Measurements from ENCODE around the gene BCL2L11.

Gene BCL2L11

GRCh38 chr2:111143107-111143842 is 22.6 kb downstream of the BCL2L11 start:
- no peak for DNase-seq (ENCODE audit: low read depth in 2 of 2)

- DNase-seq (ENCODE audit: low read depth in 2 of 2): no peak
These were observed 23.1 kb downstream of the BCL2L11 start for GRCh38 chr2:111143843-111144198.

- DNase-seq (ENCODE audit: low read depth in 2 of 2): no peak
These were observed 24.5 kb downstream of the BCL2L11 start for GRCh38 chr2:111145103-111145760.

GRCh38 chr2:111145951-111146350 is 25.2 kb downstream of the BCL2L11 start:
- DNase-seq (ENCODE audit: low read depth in 2 of 2): no peak

DNA sequence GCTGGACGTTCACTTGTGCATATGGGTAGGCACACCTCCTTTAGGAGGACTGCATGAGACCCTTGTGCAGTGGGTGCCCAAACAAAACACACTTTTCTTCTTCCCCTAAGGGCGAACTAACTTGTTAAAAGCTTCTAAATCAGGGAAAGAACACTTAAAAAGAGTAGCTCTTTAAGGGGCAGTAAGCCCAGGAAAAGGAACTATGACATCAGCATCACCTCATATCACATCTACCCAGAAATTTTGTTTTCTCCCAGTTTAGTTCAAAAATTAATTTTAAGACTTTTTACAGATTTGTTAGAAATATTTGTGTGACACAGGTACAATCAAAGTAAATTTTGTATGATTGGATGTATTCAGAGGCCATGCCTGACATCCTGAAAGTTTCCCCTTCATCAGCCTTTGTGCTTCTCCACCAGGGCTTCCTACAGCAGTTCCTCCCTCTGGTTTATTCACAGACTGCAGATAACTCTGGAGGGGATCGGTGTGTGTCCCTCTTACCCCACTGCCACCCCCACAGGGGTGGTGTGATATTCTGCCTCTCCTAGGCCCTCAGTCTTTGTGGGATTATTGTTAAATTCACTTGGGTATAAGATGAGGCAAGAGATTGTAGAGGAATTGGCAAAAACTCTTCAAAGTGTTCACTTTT is 27.6 kb downstream of the BCL2L11 start:
- DNase-seq (ENCODE audit: low read depth in 2 of 2): no peak

DNA sequence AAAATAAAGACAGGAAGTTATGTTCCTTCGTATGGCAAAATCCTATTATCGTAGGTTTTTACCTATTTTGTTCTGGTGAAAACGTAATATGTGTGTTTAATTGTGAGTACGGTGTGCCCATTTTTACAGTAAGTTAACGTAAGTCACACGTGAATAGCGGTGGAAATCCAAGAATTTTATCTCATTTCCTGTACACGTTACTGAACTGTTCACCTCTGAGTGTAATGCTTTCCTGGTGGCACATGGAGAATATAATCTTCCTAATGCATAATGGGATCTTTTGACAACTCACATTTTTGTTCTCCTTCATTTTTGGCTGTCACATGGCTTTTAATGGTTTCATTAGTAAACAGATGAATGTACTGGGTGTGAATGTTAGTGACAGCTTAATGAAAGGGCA is 28.2 kb downstream of the BCL2L11 start:
- no peak for DNase-seq (ENCODE audit: low read depth in 2 of 2)

GRCh38 chr2:111149882-111150455 is 29.3 kb downstream of the BCL2L11 start:
- DNase-seq (ENCODE audit: low read depth in 2 of 2): no peak

- DNase-seq (ENCODE audit: low read depth in 2 of 2): no peak
These were observed 34.0 kb downstream of the BCL2L11 start for GRCh38 chr2:111154758-111155157.

DNA sequence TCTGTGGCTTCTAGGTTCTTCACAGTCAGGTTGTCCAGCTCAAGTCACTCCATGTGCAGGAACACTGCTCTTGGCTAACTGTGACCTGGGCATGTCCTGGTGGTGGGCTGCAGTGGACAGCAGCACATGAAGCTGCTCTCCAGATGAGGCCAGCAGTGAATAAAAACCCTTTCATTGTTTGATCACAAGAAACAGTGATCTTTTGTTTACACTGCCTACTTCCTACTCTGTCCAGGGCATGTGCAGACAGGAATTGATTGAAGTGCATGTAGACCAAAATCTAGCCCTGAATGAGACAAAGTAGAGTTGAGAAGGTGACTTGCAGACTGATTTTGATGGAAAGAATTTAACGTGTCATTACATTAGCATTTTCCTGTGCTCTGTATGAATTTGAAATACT is 34.9 kb downstream of the BCL2L11 start:
- no peak for DNase-seq (ENCODE audit: low read depth in 2 of 2)

DNA sequence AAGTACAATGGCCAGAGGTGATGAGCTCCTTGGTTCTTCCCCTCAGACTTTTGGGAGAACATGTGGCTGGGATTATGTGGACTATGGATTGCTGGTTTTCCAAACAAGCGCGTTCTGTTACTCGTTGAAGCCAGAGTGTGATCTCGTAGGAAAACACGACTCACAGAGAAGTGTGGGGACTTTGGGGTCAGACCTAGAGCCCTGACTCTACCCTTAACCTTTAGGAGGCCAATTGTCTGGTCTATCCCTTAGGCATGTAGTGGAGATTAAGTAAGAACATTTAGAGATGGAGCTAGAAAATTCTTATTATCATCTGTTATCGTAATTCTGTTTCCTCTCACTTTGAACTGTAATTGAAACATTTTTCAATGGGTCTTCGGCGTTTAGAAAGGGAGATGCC is 35.8 kb downstream of the BCL2L11 start:
- no peak for DNase-seq (ENCODE audit: low read depth in 2 of 2)

GRCh38 chr2:111157071-111157661 is 36.5 kb downstream of the BCL2L11 start:
- no peak for DNase-seq (ENCODE audit: low read depth in 2 of 2)

DNA sequence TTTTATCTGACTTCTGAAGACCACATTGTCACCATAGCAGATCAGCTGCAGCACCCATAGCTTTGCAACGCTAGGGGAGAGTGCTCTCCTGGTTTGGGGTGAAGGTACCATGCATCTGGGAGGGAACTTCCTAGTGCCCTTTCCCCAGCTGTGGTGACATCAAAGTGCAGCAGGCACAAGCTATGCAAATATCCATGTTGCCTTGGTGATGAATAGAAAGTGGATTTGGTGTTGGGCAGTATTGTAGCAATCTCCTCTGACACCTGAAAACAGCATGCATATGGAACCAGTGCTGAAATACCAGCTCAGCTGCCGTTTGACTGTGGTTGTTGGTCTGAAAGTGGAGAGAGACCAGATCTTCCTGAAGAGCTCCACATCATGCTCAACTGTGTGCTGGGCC is 37.1 kb downstream of the BCL2L11 start:
- no peak for DNase-seq (ENCODE audit: low read depth in 2 of 2)

DNA sequence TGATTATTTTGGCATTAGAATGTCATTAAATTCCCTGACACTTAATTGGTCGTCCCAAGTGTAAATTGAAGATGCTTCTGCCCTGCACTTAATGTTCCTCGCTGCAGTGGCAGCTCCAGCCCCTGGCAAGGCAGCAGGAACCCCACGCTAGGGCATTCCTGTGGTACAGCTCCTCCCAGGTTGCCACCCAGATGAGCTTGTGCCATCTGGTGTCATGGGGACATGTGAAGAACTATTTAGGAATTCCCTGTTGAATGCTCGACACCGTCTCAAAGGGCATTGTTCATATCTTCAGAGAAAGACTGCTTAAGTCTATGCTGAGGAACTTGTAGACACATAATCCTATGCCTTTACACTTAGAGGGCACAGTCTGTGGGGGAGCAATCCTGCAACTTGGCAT is 38.9 kb downstream of the BCL2L11 start:
- DNase-seq (ENCODE audit: low read depth in 2 of 2): no peak

- no peak for DNase-seq (ENCODE audit: low read depth in 2 of 2)
These were observed 40.0 kb downstream of the BCL2L11 start for GRCh38 chr2:111160758-111161157.

DNA sequence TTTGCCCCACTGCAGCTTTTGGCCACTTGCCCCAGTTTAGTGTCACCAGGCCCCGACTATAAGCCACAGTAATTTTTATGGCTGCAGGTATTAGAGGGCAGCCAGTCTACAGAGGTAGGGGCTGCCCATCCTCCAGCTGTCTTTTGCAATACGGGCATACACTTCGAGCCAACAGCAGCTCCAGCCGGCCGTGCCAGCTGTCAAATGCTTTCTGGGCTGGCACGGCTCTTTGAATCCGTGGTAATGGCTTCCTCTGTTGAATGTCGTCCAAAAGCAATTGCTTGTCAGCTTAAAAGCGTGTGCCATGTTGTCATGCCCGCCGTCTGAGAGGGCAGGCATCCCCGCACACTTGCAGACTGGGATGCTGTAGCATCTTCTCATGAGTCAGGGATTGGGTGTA is 41.3 kb downstream of the BCL2L11 start:
- no peak for DNase-seq (ENCODE audit: low read depth in 2 of 2)

GRCh38 chr2:111162718-111163331 is 42.1 kb downstream of the BCL2L11 start:
- DNase-seq (ENCODE audit: low read depth in 2 of 2): no peak

GRCh38 chr2:111164078-111164477 is 43.4 kb downstream of the BCL2L11 start:
- no peak for DNase-seq (ENCODE audit: low read depth in 2 of 2)

GRCh38 chr2:111165084-111165483 is 44.4 kb downstream of the BCL2L11 start:
- DNase-seq (ENCODE audit: low read depth in 2 of 2): no peak

- no peak for DNase-seq (ENCODE audit: low read depth in 2 of 2)
These were observed 45.4 kb downstream of the BCL2L11 start for GRCh38 chr2:111166115-111166514.

GRCh38 chr2:111167076-111167862 is 46.6 kb downstream of the BCL2L11 start:
- DNase-seq (ENCODE audit: low read depth in 2 of 2): no peak

GRCh38 chr2:111167863-111168162 is 47.1 kb downstream of the BCL2L11 start:
- DNase-seq (ENCODE audit: low read depth in 2 of 2): no peak
